Measurements from ENCODE around the gene ANKH. TPM values are rescaled to one million over a fixed set of nuclear protein-coding genes. Genes with fewer than 3 reads are reported as not detected.
A peak's percentile ranks its signal among the peaks of the same experiment; 100 is the strongest.

Gene ANKH
- polyA plus RNA-seq, 1 donor = 85.6 TPM

DNA sequence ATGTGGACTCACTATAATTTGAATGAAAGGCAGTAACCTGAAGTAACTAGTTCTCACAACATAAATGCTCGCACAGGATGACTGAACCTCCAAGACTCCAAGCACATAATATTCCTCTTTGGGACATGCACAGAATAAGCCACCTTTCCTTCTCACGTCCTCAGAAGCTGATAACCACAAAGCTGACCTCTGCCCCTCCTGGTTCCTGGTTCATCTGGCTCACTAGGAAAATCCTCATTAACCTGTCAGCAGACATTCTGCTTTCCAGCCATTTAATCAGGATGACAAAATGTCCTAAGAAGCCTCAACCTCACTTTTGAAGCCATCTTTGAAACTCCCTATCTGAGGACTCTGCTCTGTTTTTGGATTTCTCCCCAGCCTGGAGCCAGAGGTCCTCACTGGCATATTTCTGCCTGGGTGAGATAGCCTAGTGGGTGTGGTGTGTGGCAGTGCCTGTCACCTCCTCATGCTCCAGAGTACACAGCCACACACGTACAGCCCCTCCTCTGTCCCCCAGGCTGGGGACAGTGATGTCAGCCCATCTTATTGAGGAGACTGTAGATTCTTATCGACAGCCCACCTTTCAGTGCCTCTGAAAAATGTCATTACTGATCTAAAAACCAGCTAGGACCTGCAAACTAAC is 10.3 kb downstream of the ANKH start:
- H3K4me1 ChIP-seq (ENCODE audit: control insufficient read depth, insufficient read depth, low read length) = peaks cover 24% of the 10 kb centered on the region
- no peaks in the 10 kb centered on the region for H3K9me3 ChIP-seq (ENCODE audit: control insufficient read depth, low read depth, low read length)
- no peaks in the 10 kb centered on the region for H3K27me3 ChIP-seq (ENCODE audit: control insufficient read depth, insufficient read depth, low read length)
- peak overlapping the region; percentile 63 for H3K27ac ChIP-seq (ENCODE audit: low read length)
- H3K36me3 ChIP-seq (ENCODE audit: control insufficient read depth, insufficient read depth, low read length) = no peaks in the 10 kb centered on the region
- WGBS (ENCODE audit: insufficient coverage, low lambda C conversion rate) = 100% methylated on average over 1 of the region's 4 CpGs
- DNase-seq = peak; percentile 52 to 80
- H3K4me3 ChIP-seq (ENCODE audit: low read length) = no peak overlapping the region

DNA sequence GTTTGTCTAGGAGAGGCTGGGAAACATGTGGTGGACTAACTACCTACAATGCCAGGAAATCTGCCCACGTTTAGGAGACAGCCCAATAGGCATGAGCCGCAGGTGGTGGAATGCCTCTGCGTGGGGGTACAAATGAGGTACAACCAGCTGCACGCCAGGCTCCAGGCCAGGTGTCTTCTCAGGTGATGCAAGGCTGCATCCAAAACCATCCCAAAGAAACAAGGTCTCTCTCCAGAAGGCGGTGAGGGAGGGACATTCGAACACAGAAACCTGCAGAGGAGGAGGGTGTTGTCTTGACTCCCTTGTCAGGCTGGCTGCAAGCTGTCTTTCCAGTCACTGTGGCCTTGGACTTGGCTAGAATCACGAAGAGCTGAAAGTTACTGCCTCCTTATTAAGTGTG is 11.6 kb downstream of the ANKH start:
- DNase-seq = no peak
- no peaks in the 10 kb centered on the region for H3K9me3 ChIP-seq (ENCODE audit: control insufficient read depth, low read depth, low read length)
- peaks cover 27% of the 10 kb centered on the region for H3K4me1 ChIP-seq (ENCODE audit: control insufficient read depth, insufficient read depth, low read length)
- H3K27ac ChIP-seq (ENCODE audit: low read length) = no peak overlapping the region
- WGBS (ENCODE audit: insufficient coverage, low lambda C conversion rate) = no CpG with 5 or more reads among the region's 7 CpGs
- no peaks in the 10 kb centered on the region for H3K36me3 ChIP-seq (ENCODE audit: control insufficient read depth, insufficient read depth, low read length)
- H3K27me3 ChIP-seq (ENCODE audit: control insufficient read depth, insufficient read depth, low read length) = no peaks in the 10 kb centered on the region
- H3K4me3 ChIP-seq (ENCODE audit: low read length) = no peak overlapping the region

DNA sequence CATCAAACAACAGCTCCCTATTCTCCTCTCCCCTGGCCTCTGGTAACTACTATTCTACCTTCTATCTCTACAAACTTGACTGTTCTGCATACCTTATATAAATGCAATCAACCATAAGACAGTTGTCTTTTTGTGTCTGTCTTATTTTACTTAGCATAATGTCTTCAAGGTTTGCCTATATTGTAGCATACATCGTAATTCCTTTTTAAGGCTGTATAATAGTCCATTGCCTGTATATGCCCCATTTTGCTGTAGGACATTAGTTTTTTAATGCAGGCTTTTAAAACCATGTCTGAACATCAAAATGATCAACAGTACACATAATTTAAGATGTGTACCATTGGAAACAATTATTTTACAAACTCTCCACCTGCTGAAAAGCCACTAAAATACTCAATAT is 12.4 kb downstream of the ANKH start:
- Histone ChIP-seq H3K27ac (ENCODE audit: low read length) (no peak overlapping the region), H3K27me3 (ENCODE audit: control insufficient read depth, insufficient read depth, low read length) (no peaks in the 10 kb centered on the region), H3K9me3 (ENCODE audit: control insufficient read depth, low read depth, low read length) (no peaks in the 10 kb centered on the region), H3K4me1 (ENCODE audit: control insufficient read depth, insufficient read depth, low read length) (peaks cover 35% of the 10 kb centered on the region), H3K36me3 (ENCODE audit: control insufficient read depth, insufficient read depth, low read length) (no peaks in the 10 kb centered on the region), H3K4me3 (ENCODE audit: low read length) (no peak overlapping the region)
- DNase-seq = no peak
- WGBS (ENCODE audit: insufficient coverage, low lambda C conversion rate) = no CpG with 5 or more reads among the region's 1 CpG

DNA sequence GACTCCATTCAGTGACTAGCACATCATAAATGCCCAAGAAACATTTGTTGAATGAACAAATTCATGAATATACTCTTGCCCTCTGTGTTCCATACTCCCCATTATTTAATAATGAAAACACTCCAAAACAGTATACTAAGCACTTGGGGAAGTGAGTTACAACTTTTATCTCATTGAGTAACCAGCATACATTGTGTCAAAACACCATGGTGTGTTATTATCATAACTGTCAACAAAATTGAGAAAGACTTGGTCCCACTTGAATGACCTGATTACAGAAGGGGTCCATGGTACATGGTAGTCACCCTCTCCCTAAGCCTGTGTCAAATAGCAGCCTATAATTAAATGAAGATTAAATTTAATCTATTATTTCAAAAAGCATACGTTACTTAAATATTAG is 16.2 kb downstream of the ANKH start:
- no peak overlapping the region for H3K4me3 ChIP-seq (ENCODE audit: low read length)
- no peaks in the 10 kb centered on the region for H3K36me3 ChIP-seq (ENCODE audit: control insufficient read depth, insufficient read depth, low read length)
- WGBS (ENCODE audit: insufficient coverage, low lambda C conversion rate) = 100% methylated on average over 1 of the region's 1 CpG
- H3K27me3 ChIP-seq (ENCODE audit: control insufficient read depth, insufficient read depth, low read length) = no peaks in the 10 kb centered on the region
- DNase-seq = peak in 1 of 2 donors; percentile 36
- H3K27ac ChIP-seq (ENCODE audit: low read length) = peak overlapping the region; percentile 52
- H3K4me1 ChIP-seq (ENCODE audit: control insufficient read depth, insufficient read depth, low read length) = peaks cover 49% of the 10 kb centered on the region
- H3K9me3 ChIP-seq (ENCODE audit: control insufficient read depth, low read depth, low read length) = no peaks in the 10 kb centered on the region

DNA sequence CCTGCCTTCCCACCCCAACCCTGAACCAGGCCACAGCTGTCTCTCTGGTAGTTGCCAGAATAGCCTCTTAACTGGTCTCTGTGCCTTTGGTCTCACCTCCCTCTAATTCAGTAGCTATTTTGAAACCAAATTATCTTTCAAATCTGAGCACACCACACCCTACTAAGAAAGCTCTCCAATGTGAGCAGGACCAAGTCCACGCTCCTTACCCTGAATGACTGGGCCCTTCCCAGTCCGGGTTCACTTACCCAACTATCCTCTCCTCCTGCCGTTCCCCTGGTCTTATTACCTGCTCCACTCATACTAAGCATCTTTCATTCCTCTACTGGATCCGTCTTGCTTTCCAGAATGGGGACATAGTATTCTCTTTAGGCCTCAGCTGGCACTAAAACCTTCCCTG is 16.8 kb downstream of the ANKH start:
- Histone ChIP-seq H3K4me1 (ENCODE audit: control insufficient read depth, insufficient read depth, low read length) (peaks cover 49% of the 10 kb centered on the region), H3K36me3 (ENCODE audit: control insufficient read depth, insufficient read depth, low read length) (no peaks in the 10 kb centered on the region), H3K9me3 (ENCODE audit: control insufficient read depth, low read depth, low read length) (no peaks in the 10 kb centered on the region), H3K27ac (ENCODE audit: low read length) (peak overlapping the region; percentile 52), H3K4me3 (ENCODE audit: low read length) (no peak overlapping the region), H3K27me3 (ENCODE audit: control insufficient read depth, insufficient read depth, low read length) (no peaks in the 10 kb centered on the region)
- DNase-seq = peak; percentile 54 to 80
- no CpG with 5 or more reads among the region's 4 CpGs for whole genome bisulfite sequencing (ENCODE audit: insufficient coverage, low lambda C conversion rate)

DNA sequence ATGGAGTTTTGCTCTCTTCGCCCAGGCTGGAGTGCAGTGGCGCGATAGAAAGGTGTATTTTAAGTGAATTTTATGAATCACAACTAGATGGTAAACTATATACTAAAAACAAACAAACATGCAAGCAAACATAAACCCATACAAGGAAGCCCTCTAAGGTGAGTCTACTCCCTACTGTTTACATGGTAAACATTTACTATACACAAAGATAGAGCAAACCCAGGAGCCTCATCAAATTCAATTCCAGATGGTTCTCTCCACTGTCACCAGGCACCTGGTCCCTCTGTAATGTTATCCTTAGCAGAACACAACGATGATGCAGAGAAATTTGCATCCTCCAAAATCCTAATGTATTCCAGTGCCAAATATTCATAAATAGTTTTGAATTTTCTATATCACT is 17.9 kb downstream of the ANKH start:
- H3K27ac ChIP-seq (ENCODE audit: low read length) = no peak overlapping the region
- peaks cover 49% of the 10 kb centered on the region for H3K4me1 ChIP-seq (ENCODE audit: control insufficient read depth, insufficient read depth, low read length)
- DNase-seq = no peak
- no peaks in the 10 kb centered on the region for H3K9me3 ChIP-seq (ENCODE audit: control insufficient read depth, low read depth, low read length)
- 91% methylated on average over 4 of the region's 4 CpGs for WGBS (ENCODE audit: insufficient coverage, low lambda C conversion rate)
- no peaks in the 10 kb centered on the region for H3K27me3 ChIP-seq (ENCODE audit: control insufficient read depth, insufficient read depth, low read length)
- H3K36me3 ChIP-seq (ENCODE audit: control insufficient read depth, insufficient read depth, low read length) = no peaks in the 10 kb centered on the region
- no peak overlapping the region for H3K4me3 ChIP-seq (ENCODE audit: low read length)

DNA sequence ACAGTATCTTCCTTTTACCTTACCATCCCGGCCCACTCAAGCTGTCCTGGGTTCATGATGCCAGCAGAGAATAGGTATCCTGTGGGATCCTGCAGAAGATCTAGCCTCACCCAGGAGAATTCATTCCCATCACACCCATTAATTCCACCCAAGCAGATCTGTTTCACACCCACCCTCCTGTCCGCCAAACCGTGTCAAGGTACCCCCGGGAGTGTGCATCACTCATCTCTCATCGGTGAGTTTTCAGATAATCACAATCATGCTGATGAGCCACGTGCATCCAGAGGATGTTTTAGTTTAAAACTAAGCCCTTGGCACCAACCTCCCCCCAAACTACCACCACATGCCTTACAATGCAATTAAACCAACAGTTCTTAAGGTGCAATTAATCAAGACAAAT is 18.8 kb downstream of the ANKH start:
- no peaks in the 10 kb centered on the region for H3K27me3 ChIP-seq (ENCODE audit: control insufficient read depth, insufficient read depth, low read length)
- no peaks in the 10 kb centered on the region for H3K36me3 ChIP-seq (ENCODE audit: control insufficient read depth, insufficient read depth, low read length)
- H3K4me1 ChIP-seq (ENCODE audit: control insufficient read depth, insufficient read depth, low read length) = peaks cover 49% of the 10 kb centered on the region
- H3K4me3 ChIP-seq (ENCODE audit: low read length) = no peak overlapping the region
- DNase-seq = no peak
- no peaks in the 10 kb centered on the region for H3K9me3 ChIP-seq (ENCODE audit: control insufficient read depth, low read depth, low read length)
- WGBS (ENCODE audit: insufficient coverage, low lambda C conversion rate) = 100% methylated on average over 1 of the region's 6 CpGs
- H3K27ac ChIP-seq (ENCODE audit: low read length) = peak overlapping the region; percentile 17

DNA sequence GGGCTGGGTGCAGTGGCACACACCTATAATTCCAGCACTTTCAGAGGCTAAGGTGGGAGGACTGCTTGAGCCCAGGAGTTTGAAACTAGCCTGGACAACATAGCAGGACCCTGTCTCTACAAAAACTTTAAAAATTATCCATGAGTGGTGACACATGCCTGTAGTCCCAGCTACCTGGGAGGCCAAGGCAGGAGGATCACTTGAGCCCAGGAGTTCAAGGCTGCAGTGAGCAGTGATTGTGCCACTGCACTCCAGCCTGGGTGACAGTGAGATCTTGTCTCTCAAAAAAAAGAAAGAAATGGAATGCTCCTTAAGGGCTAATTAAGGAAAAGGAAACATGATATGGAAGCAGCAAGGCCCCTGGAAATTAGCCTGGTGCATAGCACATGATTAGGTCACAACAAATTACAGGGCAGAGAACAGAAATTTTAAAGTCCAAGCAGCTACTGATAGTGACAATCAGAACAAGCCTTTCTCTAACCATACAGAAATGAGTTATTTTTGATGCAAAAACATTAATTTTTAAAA is 19.5 kb downstream of the ANKH start:
- Histone ChIP-seq H3K9me3 (ENCODE audit: control insufficient read depth, low read depth, low read length) (no peaks in the 10 kb centered on the region), H3K4me3 (ENCODE audit: low read length) (no peak overlapping the region), H3K27me3 (ENCODE audit: control insufficient read depth, insufficient read depth, low read length) (no peaks in the 10 kb centered on the region), H3K27ac (ENCODE audit: low read length) (peak overlapping the region; percentile 57), H3K4me1 (ENCODE audit: control insufficient read depth, insufficient read depth, low read length) (peaks cover 49% of the 10 kb centered on the region), H3K36me3 (ENCODE audit: control insufficient read depth, insufficient read depth, low read length) (no peaks in the 10 kb centered on the region)
- peak; percentile 61 to 81 for DNase-seq

DNA sequence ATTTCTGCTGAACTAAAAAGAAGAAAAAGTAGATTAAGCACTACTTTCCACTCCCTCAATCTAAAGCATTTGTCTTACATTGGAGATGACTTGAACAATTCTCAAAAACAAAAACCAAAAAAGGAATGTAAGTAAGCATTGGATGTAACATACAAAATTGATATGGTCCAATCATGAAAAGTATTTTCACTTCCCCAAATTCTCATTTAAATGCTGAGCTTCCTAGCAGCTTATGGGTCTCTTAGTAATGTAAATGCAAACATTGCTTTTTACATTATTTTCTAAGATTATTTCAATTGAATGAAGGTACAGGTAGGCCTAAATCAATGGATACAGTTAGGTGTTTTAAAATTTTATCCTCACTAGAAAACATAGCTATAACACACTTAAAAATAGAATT is 20.0 kb downstream of the ANKH start:
- no peaks in the 10 kb centered on the region for H3K27me3 ChIP-seq (ENCODE audit: control insufficient read depth, insufficient read depth, low read length)
- H3K4me1 ChIP-seq (ENCODE audit: control insufficient read depth, insufficient read depth, low read length) = peaks cover 49% of the 10 kb centered on the region
- H3K4me3 ChIP-seq (ENCODE audit: low read length) = no peak overlapping the region
- no peaks in the 10 kb centered on the region for H3K9me3 ChIP-seq (ENCODE audit: control insufficient read depth, low read depth, low read length)
- no peak for DNase-seq
- H3K27ac ChIP-seq (ENCODE audit: low read length) = peak overlapping the region; percentile 57
- no peaks in the 10 kb centered on the region for H3K36me3 ChIP-seq (ENCODE audit: control insufficient read depth, insufficient read depth, low read length)

DNA sequence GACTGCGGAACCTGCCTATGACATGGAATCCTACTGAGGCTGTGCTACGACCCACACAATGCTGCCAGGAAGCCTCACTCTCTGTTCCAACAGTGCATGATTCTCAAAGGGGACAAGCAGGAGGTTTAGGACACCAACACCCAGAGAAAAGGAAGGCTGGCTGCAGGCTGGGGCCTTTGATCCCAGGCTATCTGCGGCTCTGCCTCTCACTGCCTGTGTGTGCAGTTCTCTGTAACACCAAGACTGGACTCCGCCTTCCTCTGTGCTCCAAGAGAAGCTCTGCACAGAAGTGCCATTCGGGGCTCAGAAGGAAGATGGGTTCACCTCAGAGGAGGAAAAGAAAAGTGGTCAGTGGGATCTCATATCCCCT is 20.5 kb downstream of the ANKH start:
- H3K4me1 ChIP-seq (ENCODE audit: control insufficient read depth, insufficient read depth, low read length) = peaks cover 49% of the 10 kb centered on the region

DNA sequence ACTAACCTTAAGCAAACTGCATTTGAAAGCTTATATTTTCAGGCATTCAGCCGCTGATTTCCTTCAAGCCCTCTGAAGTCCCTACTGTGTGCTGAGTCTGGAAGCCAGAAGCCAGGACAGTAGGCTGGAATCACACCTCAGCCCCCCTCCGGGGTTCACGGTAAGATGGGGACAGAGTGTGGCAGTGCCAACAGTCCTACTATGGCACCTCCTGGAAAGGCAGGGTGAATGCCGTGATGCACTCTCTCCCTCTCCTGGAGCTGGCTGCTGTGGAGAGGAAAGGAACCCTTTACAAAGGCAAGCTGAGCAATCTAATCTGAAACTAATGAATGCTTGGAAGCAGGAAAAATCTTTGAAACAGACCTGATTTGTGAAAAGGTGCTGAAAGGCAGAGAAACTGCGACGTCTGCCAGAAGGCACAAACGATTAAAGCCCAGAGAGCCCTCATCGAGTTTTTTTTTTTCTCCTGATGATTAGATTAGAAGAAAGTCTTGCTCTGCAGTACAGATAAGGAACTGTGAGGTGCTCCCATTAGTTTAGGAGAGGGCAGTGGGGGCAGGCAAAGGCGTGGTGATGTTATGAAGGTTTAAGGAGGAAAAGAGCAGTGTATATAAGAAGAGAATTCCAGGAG is 21.0 kb downstream of the ANKH start:
- Histone ChIP-seq H3K4me1 (ENCODE audit: control insufficient read depth, insufficient read depth, low read length) (peaks cover 49% of the 10 kb centered on the region), H3K27ac (ENCODE audit: low read length) (peak overlapping the region; percentile 57), H3K9me3 (ENCODE audit: control insufficient read depth, low read depth, low read length) (no peaks in the 10 kb centered on the region), H3K27me3 (ENCODE audit: control insufficient read depth, insufficient read depth, low read length) (no peaks in the 10 kb centered on the region), H3K4me3 (ENCODE audit: low read length) (no peak overlapping the region), H3K36me3 (ENCODE audit: control insufficient read depth, insufficient read depth, low read length) (no peaks in the 10 kb centered on the region)
- DNase-seq = no peak
- WGBS (ENCODE audit: insufficient coverage, low lambda C conversion rate) = 20% methylated on average over 1 of the region's 9 CpGs

More for the DNA sequence above, 20.5 kb downstream of the ANKH start:
- Histone ChIP-seq H3K4me3 (ENCODE audit: low read length) (no peak overlapping the region), H3K27ac (ENCODE audit: low read length) (peak overlapping the region; percentile 57), H3K9me3 (ENCODE audit: control insufficient read depth, low read depth, low read length) (no peaks in the 10 kb centered on the region), H3K27me3 (ENCODE audit: control insufficient read depth, insufficient read depth, low read length) (no peaks in the 10 kb centered on the region), H3K36me3 (ENCODE audit: control insufficient read depth, insufficient read depth, low read length) (no peaks in the 10 kb centered on the region)
- no CpG with 5 or more reads among the region's 5 CpGs for WGBS (ENCODE audit: insufficient coverage, low lambda C conversion rate)
- DNase-seq = peak; percentile 43 to 72
